HG02571 (cell line): ENCODE data around the gene CSAG1.
"Not testable (repeated sequence)": the region's sequence is repeated elsewhere in the genome, so short reads cannot be mapped to it uniquely, and the experiment has no call there.

Source experiments
- ATAC-seq: cut with Tn5 transposase; IDR thresholded peaks from one replicate; pipeline ENCODE4 v1.9.1; 2021; ENCODE audit warnings: mild to moderate bottlenecking, moderate library complexity; ENCODE audit not compliant: unreplicated experiment

The CSAG1 gene

DNA sequence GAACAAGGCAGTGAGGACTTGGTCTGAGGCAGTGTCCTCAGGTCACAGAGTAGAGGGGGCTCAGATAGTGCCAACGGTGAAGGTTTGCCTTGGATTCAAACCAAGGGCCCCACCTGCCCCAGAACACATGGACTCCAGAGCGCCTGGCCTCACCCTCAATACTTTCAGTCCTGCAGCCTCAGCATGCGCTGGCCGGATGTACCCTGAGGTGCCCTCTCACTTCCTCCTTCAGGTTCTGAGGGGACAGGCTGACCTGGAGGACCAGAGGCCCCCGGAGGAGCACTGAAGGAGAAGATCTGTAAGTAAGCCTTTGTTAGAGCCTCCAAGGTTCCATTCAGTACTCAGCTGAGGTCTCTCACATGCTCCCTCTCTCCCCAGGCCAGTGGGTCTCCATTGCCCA is 33.1 kb downstream of the CSAG1 start:
- ATAC-seq = not testable (repeated sequence)

DNA sequence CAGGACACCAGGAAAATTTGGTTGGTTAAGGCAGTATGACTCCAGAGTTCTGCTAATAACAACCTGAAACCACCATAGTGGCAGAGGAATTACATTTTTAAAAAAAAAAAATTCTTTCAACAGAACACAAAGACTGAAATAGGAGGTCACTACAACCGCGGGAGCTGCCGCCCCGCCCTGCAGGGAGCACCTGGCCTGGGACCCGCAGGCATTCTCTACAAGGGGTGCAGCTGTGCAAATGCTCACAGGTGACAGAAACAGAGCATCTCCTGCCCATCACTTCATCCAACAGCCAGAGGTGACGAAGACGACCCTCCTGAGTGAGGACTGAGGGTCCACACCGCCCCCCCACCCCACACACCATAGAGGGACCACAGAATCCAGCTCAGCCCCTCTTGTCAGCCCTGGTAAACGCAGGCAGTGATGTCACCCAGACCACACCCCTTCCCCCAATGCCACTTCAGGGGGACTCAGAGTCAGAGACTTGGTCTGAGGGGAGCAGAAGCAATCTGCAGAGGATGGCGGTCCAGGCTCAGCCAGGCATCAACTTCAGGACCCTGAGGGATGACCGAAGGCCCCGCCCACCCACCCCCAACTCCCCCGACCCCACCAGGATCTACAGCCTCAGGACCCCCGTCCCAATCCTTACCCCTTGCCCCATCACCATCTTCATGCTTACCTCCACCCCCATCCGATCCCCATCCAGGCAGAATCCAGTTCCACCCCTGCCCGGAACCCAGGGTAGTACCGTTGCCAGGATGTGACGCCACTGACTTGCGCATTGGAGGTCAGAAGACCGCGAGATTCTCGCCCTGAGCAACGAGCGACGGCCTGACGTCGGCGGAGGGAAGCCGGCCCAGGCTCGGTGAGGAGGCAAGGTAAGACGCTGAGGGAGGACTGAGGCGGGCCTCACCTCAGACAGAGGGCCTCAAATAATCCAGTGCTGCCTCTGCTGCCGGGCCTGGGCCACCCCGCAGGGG is 35.3 kb downstream of the CSAG1 start, which contains the start of gene MAGEA3:
Gene MAGEA3 (plus strand): TSS at position 843 of the 980 bp plus-strand sequence. CDS start 2,039 bp downstream, outside the sequence.
- ATAC-seq = not testable (repeated sequence)

DNA sequence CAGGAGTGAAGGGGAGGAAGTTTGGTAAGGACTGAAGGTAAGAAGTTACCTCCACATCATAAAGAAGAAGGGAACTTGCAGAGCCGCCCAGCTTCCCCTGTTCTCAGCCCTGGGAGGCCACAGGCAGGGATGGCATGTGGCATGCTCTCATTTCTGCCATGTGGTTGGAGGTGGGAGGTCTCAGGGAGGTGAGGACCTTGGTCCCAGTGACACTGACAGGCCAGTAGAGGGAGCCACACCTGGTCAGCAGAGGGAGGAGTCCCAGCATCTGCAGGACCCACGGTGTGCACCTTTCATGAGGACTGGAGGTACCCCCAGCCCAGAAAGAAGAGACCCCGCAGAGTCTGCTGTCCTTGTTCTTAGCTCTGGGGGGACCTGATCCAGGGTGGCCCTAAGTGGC is 52.5 kb downstream of the CSAG1 start:
- ATAC-seq = peak; percentile 76
